HCT116 (cell line): Measurements from ENCODE around the gene KCNK1. TPM values are rescaled to one million over a fixed set of nuclear protein-coding genes. Genes with fewer than 3 reads are reported as not detected.

Experiments
- ATAC-seq: fragments of 200-7000 bp; cut with Tn5 transposase; 2 replicates; pipeline ENCODE4 v1.9.1; 2020; ENCODE audit warnings: mild to moderate bottlenecking, moderate library complexity
- BruUV-seq: library from RNA; stranded (reverse); fragments of 400-500 nt; replicated peaks from 2 replicates; lab custom pipeline; 2021; lab: Mats Ljungman, UMichigan
- CTCF ChIA-PET: fragments of 300-600 bp; sonication (Branson Sonifier 250); formaldehyde crosslinking; loops from one replicate; lab custom pipeline; 2021; ENCODE audit warnings: antibody characterized with exemption; lab: Charles Lee
- POLR2A ChIA-PET: fragments of 300-600, 350-600 bp; sonication (Branson Sonifier 250); formaldehyde crosslinking; loops from one replicate; lab custom pipeline; 2021; ENCODE audit warnings: antibody characterized with exemption; lab: Charles Lee
- RAD21 ChIA-PET, 2 experiments: fragments of 300-600 bp; sonication (Branson Sonifier 250); formaldehyde crosslinking; loops; one replicate each; lab custom pipeline; 2023; ENCODE audit warnings: low total read pairs in 2 of 2; ENCODE audit not compliant: uncharacterized antibody in 2 of 2, unreplicated experiment in 2 of 2, low non-redundant PET in 1 of 2; lab: Charles Lee
- DNase-seq: peaks from one replicate; pipeline ENCODE4 v3.0.0-alpha.2; 2010; ENCODE audit warnings: low read depth, low spot score
- H2AFZ ChIP-seq: fragments of 200-600 bp; shearing (Covaris generic), sonication (generic); 2 replicates; pipeline ENCODE4 v1.6.1; 2017; ENCODE audit warnings: low read depth, mixed run types, mixed read lengths, antibody characterized with exemption, low read length; ENCODE audit not compliant: poor library complexity, severe bottlenecking
- H3K27ac ChIP-seq: 2 replicates; pipeline ENCODE4 v1.5.1; 2012; ENCODE audit warnings: low read depth, low read length
- H3K27me3 ChIP-seq: fragments of 200-600 bp; sonication (generic); 2 replicates; pipeline ENCODE4 v1.6.1; 2016; ENCODE audit warnings: mixed run types, low read length, mixed read lengths; ENCODE audit not compliant: insufficient read depth
- H3K36me3 ChIP-seq, 2 experiments: fragments of 200-500 bp in 1 of 2; fragments of 200-600 bp in 1 of 2; sonication (Bioruptor generic) in 1 of 2; sonication (generic) in 1 of 2; 2 replicates each; pipeline versions ENCODE4 v1.5.1 to v1.6.1; 2014 to 2016; ENCODE audit warnings: low read length in 2 of 2, inconsistent platforms in 1 of 2, mixed read lengths in 1 of 2, mixed run types in 1 of 2; ENCODE audit not compliant: insufficient read depth in 2 of 2, control insufficient read depth in 1 of 2
- H3K4me1 ChIP-seq, 2 experiments: fragments of 200-600 bp in 1 of 2; sonication (generic) in 1 of 2; 2 replicates each; pipeline versions ENCODE4 v1.5.1 to v1.6.1; 2012 to 2017; ENCODE audit warnings: low read length in 2 of 2, inconsistent platforms in 1 of 2, mild to moderate bottlenecking in 1 of 2, mixed read lengths in 1 of 2, mixed run types in 1 of 2, moderate library complexity in 1 of 2; ENCODE audit not compliant: insufficient read depth in 2 of 2, control insufficient read depth in 1 of 2
- H3K4me2 ChIP-seq: fragments of 200-600 bp; sonication (generic); 2 replicates; pipeline ENCODE4 v1.6.1; 2017; ENCODE audit warnings: mixed run types, low read length, mixed read lengths
- H3K4me3 ChIP-seq, 2 experiments: fragments of 200-600 bp in 1 of 2; sonication (generic) in 1 of 2; replicated peaks in 1 of 2; 2 replicates each; pipeline ENCODE4 v1.5.1; 2011 to 2016; ENCODE audit warnings: low read length in 2 of 2, control low read depth in 1 of 2, low read depth in 1 of 2, mild to moderate bottlenecking in 1 of 2, mixed read lengths in 1 of 2, mixed run types in 1 of 2
- H3K79me2 ChIP-seq: fragments of 200-600 bp; sonication (generic); 2 replicates; pipeline ENCODE4 v1.6.1; 2017; ENCODE audit warnings: mild to moderate bottlenecking, mixed run types, low read length, moderate library complexity, mixed read lengths; ENCODE audit not compliant: insufficient read depth
- H3K9ac ChIP-seq: fragments of 200-600 bp; sonication (generic); 2 replicates; pipeline ENCODE4 v1.6.1; 2016; ENCODE audit warnings: low read length, mixed read lengths
- H3K9me2 ChIP-seq: fragments of 200-600 bp; sonication (generic), shearing (Covaris generic); 2 replicates; pipeline ENCODE4 v1.6.1; 2017; ENCODE audit warnings: mixed run types, mild to moderate bottlenecking, moderate library complexity; ENCODE audit not compliant: insufficient read depth
- H3K9me3 ChIP-seq, 2 experiments: fragments of 200-500 bp in 1 of 2; fragments of 200-600 bp in 1 of 2; sonication (Bioruptor generic) in 1 of 2; sonication (generic) in 1 of 2; 2 replicates each; pipeline ENCODE4 v1.6.1; 2014 to 2017; ENCODE audit warnings: low read length in 2 of 2, mixed read lengths in 2 of 2, inconsistent platforms in 1 of 2, low read depth in 1 of 2, mild to moderate bottlenecking in 1 of 2, mixed run types in 1 of 2, moderate library complexity in 1 of 2; ENCODE audit not compliant: control insufficient read depth in 1 of 2, insufficient read depth in 1 of 2
- H4K20me1 ChIP-seq: fragments of 200-600 bp; sonication (generic), shearing (Covaris generic); 2 replicates; pipeline ENCODE4 v1.6.1; 2017; ENCODE audit warnings: mixed run types, mild to moderate bottlenecking, moderate library complexity; ENCODE audit not compliant: insufficient read depth
- CEBPB ChIP-seq: IDR thresholded peaks from 2 replicates; pipeline ENCODE4 v1.6.1; 2012; ENCODE audit warnings: low read depth
- EZH2 ChIP-seq: fragments of 200-600 bp; sonication (generic); IDR thresholded peaks from 2 replicates; pipeline ENCODE4 v1.6.1; 2017; ENCODE audit warnings: antibody characterized with exemption, mixed run types
- EZH2phosphoT487 ChIP-seq: fragments of 200-600 bp; IDR thresholded peaks from 2 replicates; pipeline ENCODE4 v1.6.1; 2018; ENCODE audit warnings: antibody characterized with exemption, borderline replicate concordance
- FOSL1 ChIP-seq: IDR thresholded peaks from 2 replicates; pipeline ENCODE4 v1.6.1; 2012; ENCODE audit warnings: low read depth
- SIN3A ChIP-seq: IDR thresholded peaks from 2 replicates; pipeline ENCODE4 v1.6.1; 2012; ENCODE audit warnings: low read depth
- SP1 ChIP-seq: IDR thresholded peaks from 2 replicates; pipeline ENCODE4 v1.6.1; 2012; ENCODE audit warnings: low read depth
- YY1 ChIP-seq: IDR thresholded peaks from 2 replicates; pipeline ENCODE4 v1.6.1; 2011; ENCODE audit warnings: low read length, low read depth, moderate library complexity, mild to moderate bottlenecking; ENCODE audit not compliant: insufficient replicate concordance; ENCODE audit errors: extremely low read depth
- ZFX ChIP-seq: fragments of 450-650 bp; IDR thresholded peaks from 2 replicates; pipeline ENCODE4 v1.6.1; 2017
- ZNF274 ChIP-seq: fragments of 200-500 bp; sonication (Bioruptor generic); IDR thresholded peaks from 2 replicates; pipeline ENCODE4 v1.6.1; 2014; ENCODE audit warnings: mild to moderate bottlenecking, low read depth, low read length, inconsistent platforms
- intact Hi-C: fragments of 100-400 bp; cut with micrococcal nuclease; formaldehyde crosslinking; loops from 2 replicates; pipeline ENCODE4 v1.10.0; 2022
- total RNA-seq: library from RNA; stranded (reverse); gene quantifications from one replicate; pipeline ENCODE4 v1.2.1, GENCODE V29; 2021; ENCODE audit not compliant: unreplicated experiment
- TF ChIP-seq, protein P1 (sequence below): IDR thresholded peaks from 2 replicates; pipeline ENCODE4 v1.6.1; 2012; ENCODE audit warnings: low read depth
- TF ChIP-seq, protein P2 (sequence below), 3 experiments: fragments of 200-600 bp in 1 of 3; sonication (generic) in 1 of 3; IDR thresholded peaks in 2 of 3; conservative IDR thresholded peaks in 1 of 3; 2 replicates each; pipeline ENCODE4 v1.5.1; 2012 to 2017; ENCODE audit warnings: low read depth in 2 of 3, low read length in 2 of 3, antibody characterized with exemption in 1 of 3, borderline replicate concordance in 1 of 3, control low read depth in 1 of 3, mild to moderate bottlenecking in 1 of 3, mixed read lengths in 1 of 3, mixed run types in 1 of 3, moderate library complexity in 1 of 3; ENCODE audit not compliant: insufficient read depth in 1 of 3
- TF ChIP-seq, protein P3 (sequence below): IDR thresholded peaks from 2 replicates; pipeline ENCODE4 v1.6.1; 2012
- TF ChIP-seq, protein P4 (sequence below): IDR thresholded peaks from 2 replicates; pipeline ENCODE4 v1.6.1; 2012

KCNK1 gene
- total RNA-seq, 1 experiment from 2014 or later = 28.4 TPM

DNA sequence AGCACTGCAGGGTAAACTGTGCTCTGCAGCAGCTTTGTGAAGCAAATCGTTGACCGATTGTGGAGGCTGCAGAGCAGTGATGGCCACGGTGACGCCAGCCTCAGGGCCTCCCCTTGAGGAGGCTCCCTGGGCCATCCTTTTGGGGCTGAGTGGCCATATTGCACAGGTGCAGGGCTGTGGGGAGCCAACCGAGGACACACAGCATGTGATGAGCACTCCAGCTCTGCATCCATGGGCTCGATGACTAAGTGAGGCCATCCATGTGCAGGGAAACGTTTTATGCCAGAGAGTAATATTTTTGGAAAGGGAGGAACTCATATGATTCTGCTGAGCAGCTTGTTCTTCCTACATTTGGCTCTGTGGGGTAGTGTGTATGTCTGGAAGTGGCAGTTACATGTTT is 24.6 kb downstream of the KCNK1 start:
- no peak for DNase-seq
- CTCF ChIA-PET = no interaction called here
- Histone ChIP-seq H3K4me2 (no peak overlapping the region), H3K79me2 (peaks cover 33% of the 10 kb centered on the region; the same call in 1 of the 2 replicates), H3K36me3 (no peaks in the 10 kb centered on the region), H3K4me1 (peaks cover 14 to 19% of the 10 kb centered on the region in 2 experiments), H2AFZ (no peak overlapping the region), H3K4me3 (no peak overlapping the region), H3K9me2 (no peaks in the 10 kb centered on the region), H4K20me1 (no peaks in the 10 kb centered on the region), H3K9me3 (no peaks in the 10 kb centered on the region)
- POLR2A ChIA-PET = no interaction called here
- no TSS peak for BruUV-seq
- RAD21 ChIA-PET = no interaction called here
- TF ChIP-seq SP1 (no peak), YY1 (no peak), CEBPB (no peak), ZFX (no peak), EZH2 (no peak), EZH2phosphoT487 (no peak), ZNF274 (no peak), SIN3A (no peak), FOSL1 (no peak)
- TF ChIP-seq, protein P1, sequence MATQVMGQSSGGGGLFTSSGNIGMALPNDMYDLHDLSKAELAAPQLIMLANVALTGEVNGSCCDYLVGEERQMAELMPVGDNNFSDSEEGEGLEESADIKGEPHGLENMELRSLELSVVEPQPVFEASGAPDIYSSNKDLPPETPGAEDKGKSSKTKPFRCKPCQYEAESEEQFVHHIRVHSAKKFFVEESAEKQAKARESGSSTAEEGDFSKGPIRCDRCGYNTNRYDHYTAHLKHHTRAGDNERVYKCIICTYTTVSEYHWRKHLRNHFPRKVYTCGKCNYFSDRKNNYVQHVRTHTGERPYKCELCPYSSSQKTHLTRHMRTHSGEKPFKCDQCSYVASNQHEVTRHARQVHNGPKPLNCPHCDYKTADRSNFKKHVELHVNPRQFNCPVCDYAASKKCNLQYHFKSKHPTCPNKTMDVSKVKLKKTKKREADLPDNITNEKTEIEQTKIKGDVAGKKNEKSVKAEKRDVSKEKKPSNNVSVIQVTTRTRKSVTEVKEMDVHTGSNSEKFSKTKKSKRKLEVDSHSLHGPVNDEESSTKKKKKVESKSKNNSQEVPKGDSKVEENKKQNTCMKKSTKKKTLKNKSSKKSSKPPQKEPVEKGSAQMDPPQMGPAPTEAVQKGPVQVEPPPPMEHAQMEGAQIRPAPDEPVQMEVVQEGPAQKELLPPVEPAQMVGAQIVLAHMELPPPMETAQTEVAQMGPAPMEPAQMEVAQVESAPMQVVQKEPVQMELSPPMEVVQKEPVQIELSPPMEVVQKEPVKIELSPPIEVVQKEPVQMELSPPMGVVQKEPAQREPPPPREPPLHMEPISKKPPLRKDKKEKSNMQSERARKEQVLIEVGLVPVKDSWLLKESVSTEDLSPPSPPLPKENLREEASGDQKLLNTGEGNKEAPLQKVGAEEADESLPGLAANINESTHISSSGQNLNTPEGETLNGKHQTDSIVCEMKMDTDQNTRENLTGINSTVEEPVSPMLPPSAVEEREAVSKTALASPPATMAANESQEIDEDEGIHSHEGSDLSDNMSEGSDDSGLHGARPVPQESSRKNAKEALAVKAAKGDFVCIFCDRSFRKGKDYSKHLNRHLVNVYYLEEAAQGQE = no peak
- TF ChIP-seq, protein P2, sequence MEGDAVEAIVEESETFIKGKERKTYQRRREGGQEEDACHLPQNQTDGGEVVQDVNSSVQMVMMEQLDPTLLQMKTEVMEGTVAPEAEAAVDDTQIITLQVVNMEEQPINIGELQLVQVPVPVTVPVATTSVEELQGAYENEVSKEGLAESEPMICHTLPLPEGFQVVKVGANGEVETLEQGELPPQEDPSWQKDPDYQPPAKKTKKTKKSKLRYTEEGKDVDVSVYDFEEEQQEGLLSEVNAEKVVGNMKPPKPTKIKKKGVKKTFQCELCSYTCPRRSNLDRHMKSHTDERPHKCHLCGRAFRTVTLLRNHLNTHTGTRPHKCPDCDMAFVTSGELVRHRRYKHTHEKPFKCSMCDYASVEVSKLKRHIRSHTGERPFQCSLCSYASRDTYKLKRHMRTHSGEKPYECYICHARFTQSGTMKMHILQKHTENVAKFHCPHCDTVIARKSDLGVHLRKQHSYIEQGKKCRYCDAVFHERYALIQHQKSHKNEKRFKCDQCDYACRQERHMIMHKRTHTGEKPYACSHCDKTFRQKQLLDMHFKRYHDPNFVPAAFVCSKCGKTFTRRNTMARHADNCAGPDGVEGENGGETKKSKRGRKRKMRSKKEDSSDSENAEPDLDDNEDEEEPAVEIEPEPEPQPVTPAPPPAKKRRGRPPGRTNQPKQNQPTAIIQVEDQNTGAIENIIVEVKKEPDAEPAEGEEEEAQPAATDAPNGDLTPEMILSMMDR (IDR thresholded peaks at IDR 0.05 in 2 of 3, conservative IDR thresholded peaks at IDR 0.05 in 1 of 3; ENCODE audit: borderline replicate concordance in 1 of 3, insufficient read depth in 1 of 3, low read depth in 2 of 3, low read length in 2 of 3) = no peak
- TF ChIP-seq, protein P3, sequence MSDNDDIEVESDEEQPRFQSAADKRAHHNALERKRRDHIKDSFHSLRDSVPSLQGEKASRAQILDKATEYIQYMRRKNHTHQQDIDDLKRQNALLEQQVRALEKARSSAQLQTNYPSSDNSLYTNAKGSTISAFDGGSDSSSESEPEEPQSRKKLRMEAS = no peak
- TF ChIP-seq, protein P4, sequence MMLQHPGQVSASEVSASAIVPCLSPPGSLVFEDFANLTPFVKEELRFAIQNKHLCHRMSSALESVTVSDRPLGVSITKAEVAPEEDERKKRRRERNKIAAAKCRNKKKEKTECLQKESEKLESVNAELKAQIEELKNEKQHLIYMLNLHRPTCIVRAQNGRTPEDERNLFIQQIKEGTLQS = no peak
- TF ChIP-seq, all 23 proteins: peak for 0
- no peak for ATAC-seq
- intact Hi-C loops = no loop called here
- Histone ChIP-seq H3K9ac (no peak overlapping the region), H3K27ac (no peak overlapping the region), H3K27me3 (no peaks in the 10 kb centered on the region)
